ENCODE results near the gene DUS3L.

GRCh38 chr19:5805462-5806132 is 14.6 kb upstream of the DUS3L start:
- TF ChIP-seq, protein P1, sequence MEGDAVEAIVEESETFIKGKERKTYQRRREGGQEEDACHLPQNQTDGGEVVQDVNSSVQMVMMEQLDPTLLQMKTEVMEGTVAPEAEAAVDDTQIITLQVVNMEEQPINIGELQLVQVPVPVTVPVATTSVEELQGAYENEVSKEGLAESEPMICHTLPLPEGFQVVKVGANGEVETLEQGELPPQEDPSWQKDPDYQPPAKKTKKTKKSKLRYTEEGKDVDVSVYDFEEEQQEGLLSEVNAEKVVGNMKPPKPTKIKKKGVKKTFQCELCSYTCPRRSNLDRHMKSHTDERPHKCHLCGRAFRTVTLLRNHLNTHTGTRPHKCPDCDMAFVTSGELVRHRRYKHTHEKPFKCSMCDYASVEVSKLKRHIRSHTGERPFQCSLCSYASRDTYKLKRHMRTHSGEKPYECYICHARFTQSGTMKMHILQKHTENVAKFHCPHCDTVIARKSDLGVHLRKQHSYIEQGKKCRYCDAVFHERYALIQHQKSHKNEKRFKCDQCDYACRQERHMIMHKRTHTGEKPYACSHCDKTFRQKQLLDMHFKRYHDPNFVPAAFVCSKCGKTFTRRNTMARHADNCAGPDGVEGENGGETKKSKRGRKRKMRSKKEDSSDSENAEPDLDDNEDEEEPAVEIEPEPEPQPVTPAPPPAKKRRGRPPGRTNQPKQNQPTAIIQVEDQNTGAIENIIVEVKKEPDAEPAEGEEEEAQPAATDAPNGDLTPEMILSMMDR (IDR thresholded peaks at IDR 0.05; ENCODE audit: poor library complexity) = peak; percentile 90
- no peak for TF ChIP-seq EZH2 (IDR thresholded peaks at IDR 0.05; ENCODE audit: borderline replicate concordance)
